ENCODE results near the gene CLEC19A. TPM values are rescaled to one million over a fixed set of nuclear protein-coding genes. Genes with fewer than 3 reads are reported as not detected.

CLEC19A gene
- total RNA-seq, 1 donor from 2014 or later, result not detected

DNA sequence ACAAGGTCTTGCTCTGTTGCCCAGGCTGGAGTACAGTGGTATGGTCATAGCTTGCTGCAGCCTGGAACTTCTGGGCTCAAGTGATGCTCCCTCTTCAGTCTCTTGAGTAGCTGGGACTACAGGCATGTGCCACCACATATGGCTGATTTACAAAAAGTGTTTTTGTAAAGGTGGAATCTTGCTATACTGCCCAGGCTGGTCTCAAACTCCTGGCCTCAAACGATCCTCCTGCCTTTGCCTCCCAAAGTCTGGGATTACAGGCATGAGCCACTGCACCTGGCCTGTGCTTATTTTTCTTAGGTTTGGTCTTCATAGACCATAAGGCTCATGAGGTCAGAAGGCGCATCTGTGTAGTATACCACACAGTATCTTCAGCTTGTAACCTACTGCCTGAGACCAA is 5.3 kb downstream of the CLEC19A start:
- H3K4me3 ChIP-seq (ENCODE audit: low read depth, low read length), result no peak overlapping the region
- DNase-seq (ENCODE audit: low read depth), result no peak
- TF ChIP-seq CTCF (conservative IDR thresholded peaks at IDR 0.05; ENCODE audit: low read depth, low read length), result no peak

- TF ChIP-seq CTCF (conservative IDR thresholded peaks at IDR 0.05; ENCODE audit: low read depth, low read length), result no peak
- no peak overlapping the region for H3K4me3 ChIP-seq (ENCODE audit: low read depth, low read length)
- DNase-seq (ENCODE audit: low read depth), result no peak
Observed at GRCh38 chr16:19291475-19291874, 5.9 kb downstream of the CLEC19A start.

DNA sequence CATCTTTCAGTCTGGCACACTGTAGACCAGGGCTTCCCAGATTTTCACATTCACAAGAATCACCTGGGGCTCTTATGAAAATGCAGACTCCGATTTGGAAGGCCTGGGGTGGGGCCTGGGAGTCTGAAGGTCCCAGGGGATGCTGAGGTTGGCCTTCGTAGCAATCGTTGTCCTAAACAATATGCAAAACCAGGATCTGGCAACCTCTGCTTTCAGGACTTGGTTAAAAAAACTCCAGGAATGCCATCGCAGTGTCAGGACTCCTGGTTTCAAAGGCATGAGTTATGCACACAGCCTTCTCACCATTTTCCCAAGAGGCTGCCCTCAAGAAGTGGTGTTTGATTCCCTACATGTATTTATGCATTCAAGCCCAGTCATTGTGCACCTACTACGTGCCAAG is 6.7 kb downstream of the CLEC19A start:
- H3K4me3 ChIP-seq (ENCODE audit: low read depth, low read length), result no peak overlapping the region
- DNase-seq (ENCODE audit: low read depth), result no peak
- no peak for TF ChIP-seq CTCF (conservative IDR thresholded peaks at IDR 0.05; ENCODE audit: low read depth, low read length)

DNA sequence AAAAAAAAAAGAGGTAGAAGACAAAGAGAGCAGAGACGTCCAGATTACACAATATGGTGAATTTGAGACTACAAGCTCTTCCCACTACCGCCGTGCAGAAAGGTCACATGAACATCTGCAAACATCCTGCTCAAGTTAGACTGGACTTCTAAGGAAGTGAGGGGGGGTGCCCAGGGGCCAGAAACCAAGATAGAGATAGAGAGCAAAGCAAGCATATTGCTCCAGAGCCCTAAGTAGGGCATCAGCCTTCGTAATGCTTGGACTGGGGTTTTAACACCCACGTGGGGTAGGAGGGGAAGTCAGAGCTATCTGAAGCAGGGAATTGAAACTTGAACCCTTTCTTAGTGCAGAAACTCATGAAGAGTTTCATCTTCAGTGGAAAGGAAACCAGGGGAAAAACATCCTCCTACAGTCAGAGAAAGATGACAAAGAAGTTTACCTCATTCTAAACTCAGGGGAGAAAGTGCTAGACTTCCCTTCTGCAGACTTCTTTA is 8.7 kb downstream of the CLEC19A start:
- no peak for DNase-seq (ENCODE audit: low read depth)
- TF ChIP-seq CTCF (conservative IDR thresholded peaks at IDR 0.05; ENCODE audit: low read depth, low read length), result no peak
- no peak overlapping the region for H3K4me3 ChIP-seq (ENCODE audit: low read depth, low read length)

DNA sequence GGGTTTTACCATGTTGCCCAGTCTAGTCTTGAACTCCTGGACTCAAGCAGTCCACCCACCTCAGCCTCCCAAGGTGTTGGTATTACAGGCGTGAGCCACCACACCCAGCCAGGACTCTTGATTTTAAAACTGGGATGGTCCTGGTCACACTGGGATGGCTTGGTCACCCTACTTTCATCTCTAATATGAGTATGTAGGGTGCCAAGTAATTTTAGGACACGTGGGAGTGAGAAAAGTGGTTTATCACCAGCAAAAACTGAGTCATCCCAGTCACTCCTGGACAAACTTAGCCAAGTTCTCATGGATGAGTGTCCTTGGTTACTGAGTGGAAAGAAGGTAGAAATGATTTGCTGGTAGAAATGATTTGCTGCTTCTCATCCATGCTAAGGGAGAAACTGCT is 9.9 kb downstream of the CLEC19A start:
- TF ChIP-seq CTCF (conservative IDR thresholded peaks at IDR 0.05; ENCODE audit: low read depth, low read length), result no peak
- DNase-seq (ENCODE audit: low read depth), result no peak
- H3K4me3 ChIP-seq (ENCODE audit: low read depth, low read length), result no peak overlapping the region

DNA sequence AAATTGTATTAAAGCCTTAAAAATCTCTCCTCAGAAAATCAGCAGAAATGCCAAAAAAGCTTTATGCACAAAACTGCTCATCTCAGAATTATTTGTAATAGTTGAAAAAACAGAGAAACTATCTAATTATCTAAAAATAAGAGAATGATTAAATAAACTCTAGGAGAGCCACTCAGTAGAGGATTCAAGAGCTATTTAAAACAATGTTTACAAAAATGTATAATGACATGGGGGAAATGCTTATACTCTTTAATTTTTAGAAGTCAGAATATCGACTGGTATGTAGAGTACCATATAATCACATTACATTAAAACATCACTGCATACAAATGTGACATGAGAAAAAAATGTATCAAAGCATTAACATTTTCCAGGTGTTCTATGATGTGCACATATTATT is 11.9 kb downstream of the CLEC19A start:
- TF ChIP-seq CTCF (conservative IDR thresholded peaks at IDR 0.05; ENCODE audit: low read depth, low read length), result no peak
- no peak overlapping the region for H3K4me3 ChIP-seq (ENCODE audit: low read depth, low read length)
- DNase-seq (ENCODE audit: low read depth), result no peak

DNA sequence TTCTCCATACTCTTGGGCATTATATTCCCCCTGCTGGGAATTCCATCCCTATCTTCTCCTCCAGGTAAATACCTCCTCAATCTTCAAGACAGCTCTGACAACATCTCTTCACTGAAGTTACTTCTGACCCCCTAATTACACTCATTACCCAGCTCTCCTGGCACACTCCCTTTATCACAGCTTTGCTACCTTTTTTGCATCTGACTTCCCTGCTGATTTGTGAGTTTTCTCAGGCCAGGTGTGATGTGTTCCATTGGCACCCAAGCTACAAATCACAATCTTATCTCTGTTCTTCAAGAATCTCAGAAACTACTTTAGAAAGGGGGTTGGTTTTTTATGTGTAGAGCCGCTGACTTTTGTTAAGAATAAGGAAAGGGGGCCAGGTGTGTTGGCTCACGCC is 14.0 kb downstream of the CLEC19A start:
- DNase-seq (ENCODE audit: low read depth), result no peak
- TF ChIP-seq CTCF (conservative IDR thresholded peaks at IDR 0.05; ENCODE audit: low read depth, low read length), result no peak
- H3K4me3 ChIP-seq (ENCODE audit: low read depth, low read length), result no peak overlapping the region
